Vagina (tissue), 1 donor: ENCODE measurements around the gene SLC52A3. TPM values are rescaled to one million over a fixed set of nuclear protein-coding genes. Genes with fewer than 3 reads are reported as not detected.

Experiments used
- total RNA-seq: library from RNA; depleted of rRNA; stranded (reverse); fragments of >200 nt; gene quantifications from one replicate; pipeline ENCODE4 v1.2.3, GENCODE V29; 2016

Gene SLC52A3
- total RNA-seq, 1 donor from 2014 or later = 1.7 TPM

Other genes starting within 250 kb of the SLC52A3 start
- gene CSNK2A1, start 224.7 kb downstream of the SLC52A3 start, total RNA-seq = 70.0 TPM
- gene TCF15, start 158.2 kb downstream of the SLC52A3 start, total RNA-seq = not detected
- 23.8 TPM for gene SRXN1, start 115.3 kb downstream of the SLC52A3 start, total RNA-seq
- not detected for gene SCRT2, start 92.7 kb downstream of the SLC52A3 start, total RNA-seq
- 11.8 TPM for gene FAM110A, start 65.2 kb upstream of the SLC52A3 start, total RNA-seq
- gene ANGPT4, start 147.8 kb upstream of the SLC52A3 start, total RNA-seq = 0.98 TPM
- not detected for gene RSPO4, start 233.8 kb upstream of the SLC52A3 start, total RNA-seq